Measurements from ENCODE around the gene NOSTRIN. TPM values are rescaled to one million over a fixed set of nuclear protein-coding genes. Genes with fewer than 3 reads are reported as not detected.

Gene NOSTRIN
- polyA plus RNA-seq, 3 donors: not detected

DNA sequence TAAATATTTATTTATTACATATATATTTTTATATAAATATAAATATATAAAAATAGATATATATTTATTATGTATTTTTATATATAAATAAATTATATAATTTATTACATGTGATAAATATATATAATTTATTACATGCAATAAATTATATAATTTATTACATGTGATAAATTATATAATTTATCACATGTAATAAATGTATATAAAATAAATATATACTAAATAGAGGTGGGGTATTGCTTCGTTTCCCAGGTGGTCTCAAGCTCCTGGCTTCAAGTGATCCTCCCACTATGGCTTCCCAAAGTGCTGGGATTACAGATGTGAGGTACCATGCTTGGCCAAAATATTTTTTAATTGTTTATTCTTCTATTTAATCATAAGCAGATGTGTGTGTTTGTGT is 95.0 kb downstream of the NOSTRIN start:
- Mint-ChIP-seq H3K4me3 (no peak overlapping the region), H3K27me3 (ENCODE audit: low read depth in 3 of 3) (peaks cover 0 to 5% (median 5%) of the 10 kb centered on the region in 3 donors), H3K27ac (no peak overlapping the region), H3K9me3 (no peaks in the 10 kb centered on the region), H3K36me3 (no peaks in the 10 kb centered on the region), H3K4me1 (peaks cover 8% of the 10 kb centered on the region)
- TF ChIP-seq CTCF (IDR thresholded peaks at IDR 0.05): no peak
- Histone ChIP-seq H3K27me3 (ENCODE audit: control insufficient read depth in 2 of 2, insufficient read depth in 2 of 2, low read length in 2 of 2) (no peaks in the 10 kb centered on the region), H3K9me3 (replicated peaks in 1 of 2; ENCODE audit: control insufficient read depth in 1 of 2, insufficient read depth in 1 of 2, low read length in 2 of 2) (no peaks in the 10 kb centered on the region), H3K9ac (ENCODE audit: insufficient read depth, low read length, poor library complexity, severe bottlenecking) (no peak overlapping the region), H3K36me3 (replicated peaks in 1 of 2; ENCODE audit: control insufficient read depth in 1 of 2, insufficient read depth in 2 of 2, low read length in 2 of 2) (no peaks in the 10 kb centered on the region), H4K20me1 (ENCODE audit: insufficient read depth, low read length) (no peaks in the 10 kb centered on the region), H3K27ac (ENCODE audit: low read depth in 1 of 2, low read length in 2 of 2) (no peak overlapping the region), H2AFZ (ENCODE audit: insufficient read depth, low read depth, low read length, poor library complexity, severe bottlenecking) (no peak overlapping the region), H3K4me3 (replicated peaks in 1 of 3; ENCODE audit: low read depth in 2 of 3, low read length in 3 of 3) (no peak overlapping the region), H3K79me2 (ENCODE audit: insufficient read depth, low read length) (no peaks in the 10 kb centered on the region), H3K4me1 (ENCODE audit: control insufficient read depth in 1 of 2, insufficient read depth in 2 of 2, low read length in 2 of 2) (no peaks in the 10 kb centered on the region), H3K4me2 (replicated peaks; ENCODE audit: extremely low read depth, low read length, poor library complexity, severe bottlenecking) (no peak overlapping the region)
- intact Hi-C loops (cut with micrococcal nuclease): no loop called here
- WGBS (ENCODE audit: insufficient coverage): no CpG with 5 or more reads among the region's 1 CpG
- no peak for DNase-seq

GRCh38 chr2:168901003-168901402 is 98.6 kb downstream of the NOSTRIN start, which contains the start of gene G6PC2:
TSS of gene G6PC2 (plus strand) at chr2:168901291. CDS start at chr2:168901332, 41 bp downstream.
- Histone ChIP-seq H3K27ac (ENCODE audit: low read depth in 1 of 2, low read length in 2 of 2) (no peak within 1 kb of the TSS), H3K9ac (ENCODE audit: insufficient read depth, low read length, poor library complexity, severe bottlenecking) (no peak within 1 kb of the TSS), H3K4me2 (replicated peaks; ENCODE audit: extremely low read depth, low read length, poor library complexity, severe bottlenecking) (no peak within 1 kb of the TSS), H4K20me1 (ENCODE audit: insufficient read depth, low read length) (no peaks in the 10 kb centered on the region), H3K4me3 (replicated peaks in 1 of 3; ENCODE audit: low read depth in 2 of 3, low read length in 3 of 3) (no peak within 1 kb of the TSS), H3K4me1 (ENCODE audit: control insufficient read depth in 1 of 2, insufficient read depth in 2 of 2, low read length in 2 of 2) (no peaks in the 10 kb centered on the region), H3K27me3 (ENCODE audit: control insufficient read depth in 2 of 2, insufficient read depth in 2 of 2, low read length in 2 of 2) (no peaks in the 10 kb centered on the region), H3K79me2 (ENCODE audit: insufficient read depth, low read length) (no peaks in the 10 kb centered on the region), H3K9me3 (replicated peaks in 1 of 2; ENCODE audit: control insufficient read depth in 1 of 2, insufficient read depth in 1 of 2, low read length in 2 of 2) (no peaks in the 10 kb centered on the region), H2AFZ (ENCODE audit: insufficient read depth, low read depth, low read length, poor library complexity, severe bottlenecking) (no peak within 1 kb of the TSS), H3K36me3 (replicated peaks in 1 of 2; ENCODE audit: control insufficient read depth in 1 of 2, insufficient read depth in 2 of 2, low read length in 2 of 2) (no peaks in the 10 kb centered on the region)
- Mint-ChIP-seq H3K4me3 (no peak within 1 kb of the TSS), H3K27me3 (ENCODE audit: low read depth in 3 of 3) (peaks cover 0 to 2% (median 2%) of the 10 kb centered on the region in 3 donors), H3K4me1 (peaks cover 8% of the 10 kb centered on the region), H3K27ac (no peak within 1 kb of the TSS), H3K9me3 (no peaks in the 10 kb centered on the region), H3K36me3 (no peaks in the 10 kb centered on the region)
- no peak for DNase-seq
- TF ChIP-seq CTCF (IDR thresholded peaks at IDR 0.05): no peak
- intact Hi-C loops (cut with micrococcal nuclease): no loop called here
- WGBS (ENCODE audit: insufficient coverage): 85% methylated on average over 2 of the region's 5 CpGs
